Panc1 (cell line): Measurements from ENCODE around the gene PTCD2. TPM values are rescaled to one million over a fixed set of nuclear protein-coding genes. Genes with fewer than 3 reads are reported as not detected.

ENCODE experiments used
- ATAC-seq: fragments of 200-7000 bp; cut with Tn5 transposase; 2 replicates; pipeline ENCODE4 v1.9.1; 2020; ENCODE audit warnings: mild to moderate bottlenecking, moderate library complexity
- BruUV-seq: library from RNA; stranded (reverse); fragments of 400-500 nt; replicated peaks from 2 replicates; lab custom pipeline; 2021; lab: Mats Ljungman, UMichigan
- CTCF ChIA-PET: fragments of 300-600 bp; sonication (Branson Sonifier 250); formaldehyde crosslinking; loops from one replicate; lab custom pipeline; 2022; ENCODE audit warnings: antibody characterized with exemption; lab: Charles Lee
- POLR2A ChIA-PET: fragments of 300-600 bp; sonication (Branson Sonifier 250); formaldehyde crosslinking; loops from one replicate; lab custom pipeline; 2022; ENCODE audit warnings: antibody characterized with exemption; lab: Charles Lee
- DNase-seq: peaks from one replicate; pipeline ENCODE4 v3.0.0-alpha.2; 2010; ENCODE audit warnings: low read depth, low spot score
- H3K27ac ChIP-seq: 2 replicates; pipeline ENCODE4 v1.5.1; 2011; ENCODE audit warnings: mild to moderate bottlenecking, low read length, inconsistent platforms
- H3K27me3 ChIP-seq: fragments of 200-500 bp; sonication (Bioruptor generic); 2 replicates; pipeline ENCODE4 v1.6.0; 2014; ENCODE audit warnings: low read length, inconsistent platforms; ENCODE audit not compliant: control insufficient read depth, insufficient read depth
- H3K36me3 ChIP-seq: fragments of 200-500 bp; sonication (Bioruptor generic); 2 replicates; pipeline ENCODE4 v1.5.1; 2014; ENCODE audit warnings: inconsistent platforms, mild to moderate bottlenecking, low read length, moderate library complexity; ENCODE audit not compliant: control insufficient read depth, insufficient read depth
- H3K4me1 ChIP-seq: 2 replicates; pipeline ENCODE4 v1.5.1; 2011; ENCODE audit warnings: inconsistent platforms, mild to moderate bottlenecking, low read length, moderate library complexity; ENCODE audit not compliant: control insufficient read depth, insufficient read depth
- H3K4me3 ChIP-seq, 2 experiments: 2 replicates each; pipeline ENCODE4 v1.5.1; 2011 to 2012; ENCODE audit warnings: low read depth in 2 of 2, low read length in 2 of 2, mild to moderate bottlenecking in 2 of 2, inconsistent platforms in 1 of 2, moderate library complexity in 1 of 2
- H3K9me3 ChIP-seq: fragments of 200-500 bp; sonication (Bioruptor generic); 2 replicates; pipeline ENCODE4 v1.5.1; 2014; ENCODE audit warnings: low read depth, mild to moderate bottlenecking, inconsistent platforms, low read length, moderate library complexity; ENCODE audit not compliant: control insufficient read depth, insufficient read depth
- POLR2AphosphoS5 ChIP-seq: IDR thresholded peaks from 2 replicates; pipeline ENCODE4 v1.6.1; 2012; ENCODE audit warnings: mild to moderate bottlenecking, low read depth, low read length, moderate library complexity
- SIN3A ChIP-seq: IDR thresholded peaks from 2 replicates; pipeline ENCODE4 v1.6.1; 2012; ENCODE audit warnings: low read depth, mild to moderate bottlenecking, low read length, moderate library complexity, borderline replicate concordance; ENCODE audit not compliant: insufficient read depth
- TCF7L2 ChIP-seq: IDR thresholded peaks from 2 replicates; pipeline ENCODE4 v1.6.1; 2011; ENCODE audit warnings: mild to moderate bottlenecking, low read depth, low read length, inconsistent platforms
- in situ Hi-C: cut with HindIII; loops from 2 replicates; pipeline ENCODE4 v1.10.0; 2016; ENCODE audit warnings: low sequenced_read_pairs, low pct_unique_long_range_greater_than_20kb
- intact Hi-C: fragments of 100-400 bp; cut with micrococcal nuclease; formaldehyde crosslinking; loops from one replicate; pipeline ENCODE4 v1.10.0; 2022; ENCODE audit not compliant: unreplicated experiment
- total RNA-seq: library from RNA; stranded (reverse); gene quantifications from one replicate; pipeline ENCODE4 v1.2.1, GENCODE V29; 2021; ENCODE audit not compliant: unreplicated experiment
- TF ChIP-seq, protein P1 (sequence below): fragments of 450-650 bp; IDR thresholded peaks from 2 replicates; pipeline ENCODE4 v1.5.1; 2017; ENCODE audit warnings: mild to moderate bottlenecking
- TF ChIP-seq, protein P2 (sequence below), 2 experiments: IDR thresholded peaks; 2 replicates each; pipeline ENCODE4 v1.6.1; 2011 to 2012; ENCODE audit warnings: low read depth in 2 of 2, control low read depth in 1 of 2, low read length in 1 of 2, mild to moderate bottlenecking in 1 of 2, moderate library complexity in 1 of 2; ENCODE audit not compliant: insufficient read depth in 1 of 2

Gene PTCD2
- total RNA-seq, 1 experiment from 2014 or later, result 13.0 TPM

DNA sequence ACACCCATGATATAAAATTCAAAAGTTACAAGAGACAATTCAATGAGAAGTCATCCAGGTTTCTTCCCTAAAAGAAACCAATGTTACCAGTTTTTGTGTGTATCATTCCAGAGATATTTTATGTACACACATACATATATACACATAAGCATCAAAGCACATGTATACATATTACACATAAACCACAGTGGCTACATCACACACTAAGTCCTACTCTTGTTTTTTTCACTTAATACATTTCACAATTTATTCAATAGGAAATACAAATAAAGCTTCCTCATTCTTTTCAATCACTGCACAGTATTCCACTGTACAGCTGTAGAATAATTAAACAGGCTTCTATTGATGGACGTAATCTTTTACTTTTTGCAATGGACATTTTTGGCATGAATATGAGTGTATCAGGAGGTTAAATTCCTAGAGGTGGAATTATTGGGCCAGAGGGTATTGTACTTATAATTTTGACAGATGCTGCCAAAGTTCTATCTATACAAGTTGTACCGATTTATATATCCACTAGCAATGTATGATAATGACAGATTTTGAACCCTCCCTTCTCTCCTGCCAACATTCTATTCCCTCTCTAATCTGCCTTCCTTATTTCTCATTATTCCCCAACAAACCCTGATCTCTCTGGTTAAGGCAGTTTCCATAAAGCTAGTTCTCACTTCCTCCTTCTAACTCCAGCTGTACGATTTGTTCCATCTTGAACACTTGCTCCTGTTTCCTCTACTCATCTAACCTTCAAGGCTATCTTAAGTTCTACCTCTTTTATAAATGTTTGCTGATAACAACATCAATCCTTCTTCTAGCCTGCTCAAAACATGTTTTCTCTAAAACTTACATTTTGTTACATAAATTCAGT lies 35.4 kb upstream of the PTCD2 start:
- no peak for TF ChIP-seq SIN3A
- TF ChIP-seq POLR2AphosphoS5, result no peak
- no peak for TF ChIP-seq TCF7L2
- TF ChIP-seq, protein P1, sequence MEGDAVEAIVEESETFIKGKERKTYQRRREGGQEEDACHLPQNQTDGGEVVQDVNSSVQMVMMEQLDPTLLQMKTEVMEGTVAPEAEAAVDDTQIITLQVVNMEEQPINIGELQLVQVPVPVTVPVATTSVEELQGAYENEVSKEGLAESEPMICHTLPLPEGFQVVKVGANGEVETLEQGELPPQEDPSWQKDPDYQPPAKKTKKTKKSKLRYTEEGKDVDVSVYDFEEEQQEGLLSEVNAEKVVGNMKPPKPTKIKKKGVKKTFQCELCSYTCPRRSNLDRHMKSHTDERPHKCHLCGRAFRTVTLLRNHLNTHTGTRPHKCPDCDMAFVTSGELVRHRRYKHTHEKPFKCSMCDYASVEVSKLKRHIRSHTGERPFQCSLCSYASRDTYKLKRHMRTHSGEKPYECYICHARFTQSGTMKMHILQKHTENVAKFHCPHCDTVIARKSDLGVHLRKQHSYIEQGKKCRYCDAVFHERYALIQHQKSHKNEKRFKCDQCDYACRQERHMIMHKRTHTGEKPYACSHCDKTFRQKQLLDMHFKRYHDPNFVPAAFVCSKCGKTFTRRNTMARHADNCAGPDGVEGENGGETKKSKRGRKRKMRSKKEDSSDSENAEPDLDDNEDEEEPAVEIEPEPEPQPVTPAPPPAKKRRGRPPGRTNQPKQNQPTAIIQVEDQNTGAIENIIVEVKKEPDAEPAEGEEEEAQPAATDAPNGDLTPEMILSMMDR, result no peak
- intact Hi-C loops (no loop called here), in situ Hi-C loops (no loop called here)
- Histone ChIP-seq H3K9me3 (no peaks in the 10 kb centered on the region), H3K36me3 (no peaks in the 10 kb centered on the region; the same call in 1 of the 2 replicates), H3K4me3 (no peak overlapping the region), H3K27ac (no peak overlapping the region), H3K27me3 (no peaks in the 10 kb centered on the region), H3K4me1 (peaks cover 11% of the 10 kb centered on the region; the same call in 1 of the 2 replicates)
- POLR2A ChIA-PET, result no interaction called here
- ATAC-seq (no peak), DNase-seq (no peak)
- no TSS peak for BruUV-seq
- CTCF ChIA-PET, result no interaction called here

DNA sequence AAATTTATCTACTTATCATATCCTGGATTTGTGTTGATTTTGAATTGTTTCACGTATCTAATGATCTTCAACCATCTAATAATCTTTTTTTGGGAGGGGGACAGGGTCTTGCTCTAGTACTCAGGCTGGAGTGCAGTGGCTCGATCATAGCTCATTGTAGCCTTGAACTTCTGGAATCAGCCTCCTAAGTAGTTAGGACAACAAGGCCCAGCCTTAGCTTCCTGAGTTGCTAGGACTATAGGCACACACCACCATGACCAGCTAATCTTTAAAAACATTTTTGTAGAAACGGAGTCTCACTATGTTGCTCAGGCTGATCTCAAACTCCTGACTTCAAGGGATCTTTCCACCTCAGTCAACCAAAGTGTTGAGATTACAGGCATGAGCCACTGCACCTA lies 34.8 kb upstream of the PTCD2 start:
- Histone ChIP-seq H3K27me3 (no peaks in the 10 kb centered on the region), H3K27ac (no peak overlapping the region), H3K36me3 (no peaks in the 10 kb centered on the region; the same call in 1 of the 2 replicates), H3K9me3 (no peaks in the 10 kb centered on the region), H3K4me3 (no peak overlapping the region), H3K4me1 (peaks cover 11% of the 10 kb centered on the region; the same call in 1 of the 2 replicates)
- DNase-seq, result no peak
- POLR2A ChIA-PET, result no interaction called here
- BruUV-seq, result no TSS peak
- TF ChIP-seq, protein P2, sequence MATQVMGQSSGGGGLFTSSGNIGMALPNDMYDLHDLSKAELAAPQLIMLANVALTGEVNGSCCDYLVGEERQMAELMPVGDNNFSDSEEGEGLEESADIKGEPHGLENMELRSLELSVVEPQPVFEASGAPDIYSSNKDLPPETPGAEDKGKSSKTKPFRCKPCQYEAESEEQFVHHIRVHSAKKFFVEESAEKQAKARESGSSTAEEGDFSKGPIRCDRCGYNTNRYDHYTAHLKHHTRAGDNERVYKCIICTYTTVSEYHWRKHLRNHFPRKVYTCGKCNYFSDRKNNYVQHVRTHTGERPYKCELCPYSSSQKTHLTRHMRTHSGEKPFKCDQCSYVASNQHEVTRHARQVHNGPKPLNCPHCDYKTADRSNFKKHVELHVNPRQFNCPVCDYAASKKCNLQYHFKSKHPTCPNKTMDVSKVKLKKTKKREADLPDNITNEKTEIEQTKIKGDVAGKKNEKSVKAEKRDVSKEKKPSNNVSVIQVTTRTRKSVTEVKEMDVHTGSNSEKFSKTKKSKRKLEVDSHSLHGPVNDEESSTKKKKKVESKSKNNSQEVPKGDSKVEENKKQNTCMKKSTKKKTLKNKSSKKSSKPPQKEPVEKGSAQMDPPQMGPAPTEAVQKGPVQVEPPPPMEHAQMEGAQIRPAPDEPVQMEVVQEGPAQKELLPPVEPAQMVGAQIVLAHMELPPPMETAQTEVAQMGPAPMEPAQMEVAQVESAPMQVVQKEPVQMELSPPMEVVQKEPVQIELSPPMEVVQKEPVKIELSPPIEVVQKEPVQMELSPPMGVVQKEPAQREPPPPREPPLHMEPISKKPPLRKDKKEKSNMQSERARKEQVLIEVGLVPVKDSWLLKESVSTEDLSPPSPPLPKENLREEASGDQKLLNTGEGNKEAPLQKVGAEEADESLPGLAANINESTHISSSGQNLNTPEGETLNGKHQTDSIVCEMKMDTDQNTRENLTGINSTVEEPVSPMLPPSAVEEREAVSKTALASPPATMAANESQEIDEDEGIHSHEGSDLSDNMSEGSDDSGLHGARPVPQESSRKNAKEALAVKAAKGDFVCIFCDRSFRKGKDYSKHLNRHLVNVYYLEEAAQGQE (IDR thresholded peaks at IDR 0.05; ENCODE audit: insufficient read depth in 1 of 2, low read depth in 2 of 2, low read length in 1 of 2), result no peak
- ATAC-seq, result no peak
- CTCF ChIA-PET, result no interaction called here
- in situ Hi-C loops (no loop called here), intact Hi-C loops (no loop called here)

DNA sequence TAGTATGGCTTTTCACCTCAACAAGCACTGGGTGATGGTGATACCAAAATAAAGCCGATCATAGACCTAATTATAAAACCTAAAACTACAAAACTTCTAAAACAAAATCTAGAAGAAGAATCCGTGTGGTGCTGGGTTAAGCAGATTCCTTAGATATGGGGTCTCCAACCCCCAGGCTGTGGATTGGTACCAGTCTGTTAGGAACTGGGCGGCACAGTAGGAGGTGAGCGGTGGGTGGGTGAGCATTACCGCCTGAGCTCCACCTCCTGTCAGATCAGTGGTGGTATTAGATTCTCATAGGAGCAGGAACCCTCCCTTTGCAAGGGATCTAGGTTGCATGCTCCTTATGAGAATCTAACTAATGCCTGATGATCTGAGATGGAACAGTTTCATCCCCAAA lies 33.4 kb upstream of the PTCD2 start:
- no peak for DNase-seq
- intact Hi-C loops, result no loop called here
- no TSS peak for BruUV-seq
- H3K4me3 ChIP-seq, result no peak overlapping the region
- H3K27me3 ChIP-seq, result no peaks in the 10 kb centered on the region
- no peak for ATAC-seq
- ChIA-PET POLR2A (no interaction called here), CTCF (no interaction called here)
- in situ Hi-C loops, result no loop called here
- no peaks in the 10 kb centered on the region for H3K9me3 ChIP-seq
- peaks cover 2% of the 10 kb centered on the region; the same call in 1 of the 2 replicates for H3K36me3 ChIP-seq
- no peak overlapping the region for H3K27ac ChIP-seq
- TF ChIP-seq POLR2AphosphoS5, result no peak
- TF ChIP-seq, protein P2 (IDR thresholded peaks at IDR 0.05; ENCODE audit: insufficient read depth in 1 of 2, low read depth in 2 of 2, low read length in 1 of 2), result no peak
- TF ChIP-seq TCF7L2, result no peak
- no peak for TF ChIP-seq SIN3A
- TF ChIP-seq, protein P1, result no peak
- H3K4me1 ChIP-seq, result peaks cover 7% of the 10 kb centered on the region; the same call in 1 of the 2 replicates
